Tibial nerve (tissue), 4 donors: ENCODE measurements around the gene MFN1. TPM values are rescaled to one million over a fixed set of nuclear protein-coding genes. Genes with fewer than 3 reads are reported as not detected.
A peak's percentile ranks its signal among the peaks of the same experiment; 100 is the strongest.

ENCODE experiments used
- DNase-seq, 2 donors: peaks; one replicate each; pipeline ENCODE4 v3.0.0-alpha.2; 2019; ENCODE audit warnings: low spot score in 2 of 2
- H3K27ac ChIP-seq, 4 donors: fragments of 200-600 bp; sonication (generic) in 3 of 4; one replicate each; pipeline ENCODE4 v1.5.1; 2017 to 2019; ENCODE audit warnings: mild to moderate bottlenecking in 1 of 4
- H3K27me3 ChIP-seq, 2 donors: fragments of 200-600 bp; sonication (generic) in 1 of 2; one replicate each; pipeline versions ENCODE4 v1.5.1 to v1.6.0; 2017 to 2019
- H3K36me3 ChIP-seq, 3 donors: fragments of 200-600 bp; sonication (generic); one replicate each; pipeline ENCODE4 v1.5.1; 2018 to 2019
- H3K4me1 ChIP-seq, 4 donors: fragments of 200-600 bp; sonication (generic) in 3 of 4; one replicate each; pipeline ENCODE4 v1.5.1; 2017 to 2019
- H3K4me3 ChIP-seq, 4 donors: fragments of 200-600 bp; sonication (generic) in 3 of 4; one replicate each; pipeline ENCODE4 v1.5.1; 2017 to 2019; ENCODE audit warnings: mild to moderate bottlenecking in 1 of 4, moderate library complexity in 1 of 4
- H3K9me3 ChIP-seq, 4 donors: fragments of 200-600 bp; sonication (generic) in 3 of 4; one replicate each; pipeline ENCODE4 v1.5.1; 2017 to 2019
- EP300 ChIP-seq, 2 donors: sonication (generic); formaldehyde crosslinking; IDR thresholded peaks; one replicate each; pipeline ENCODE4 v1.6.1; 2017; ENCODE audit warnings: antibody characterized with exemption in 2 of 2, mild to moderate bottlenecking in 1 of 2
- POLR2A ChIP-seq, 2 donors: fragments of 450-650 bp; IDR thresholded peaks; one replicate each; pipeline ENCODE4 v1.6.1; 2017; ENCODE audit warnings: antibody characterized with exemption in 2 of 2, mild to moderate bottlenecking in 2 of 2, moderate library complexity in 2 of 2
- WGBS, 2 donors: methylation state at CpG; one replicate each; pipeline ENCODE4 v1.1.5; 2018; 5-methylcytosine and 5-hydroxymethylcytosine counted together
- total RNA-seq, 4 donors: library from RNA; depleted of rRNA; stranded (reverse); fragments of >200 nt; gene quantifications; one replicate each; pipeline ENCODE4 v1.1.0, GENCODE V29; 2016
- TF ChIP-seq, protein P1 (sequence below), 5 experiments: fragments of 200-600 bp in 3 of 5; fragments of 450-650 bp in 2 of 5; sonication (generic) in 3 of 5; IDR thresholded peaks; one replicate each; pipeline ENCODE4 v1.5.1; 2016 to 2019; ENCODE audit warnings: antibody characterized with exemption in 5 of 5, mild to moderate bottlenecking in 3 of 5, moderate library complexity in 2 of 5

The MFN1 gene
- total RNA-seq, 4 donors from 2014 or later, result 20.0 to 41.7 (median 39.2) TPM

- 35 to 90% methylated on average over 1 of the region's 1 CpG for WGBS, 2 donors
- DNase-seq, result no peak
- no peak overlapping the region for H3K27ac ChIP-seq
- TF ChIP-seq, protein P1, sequence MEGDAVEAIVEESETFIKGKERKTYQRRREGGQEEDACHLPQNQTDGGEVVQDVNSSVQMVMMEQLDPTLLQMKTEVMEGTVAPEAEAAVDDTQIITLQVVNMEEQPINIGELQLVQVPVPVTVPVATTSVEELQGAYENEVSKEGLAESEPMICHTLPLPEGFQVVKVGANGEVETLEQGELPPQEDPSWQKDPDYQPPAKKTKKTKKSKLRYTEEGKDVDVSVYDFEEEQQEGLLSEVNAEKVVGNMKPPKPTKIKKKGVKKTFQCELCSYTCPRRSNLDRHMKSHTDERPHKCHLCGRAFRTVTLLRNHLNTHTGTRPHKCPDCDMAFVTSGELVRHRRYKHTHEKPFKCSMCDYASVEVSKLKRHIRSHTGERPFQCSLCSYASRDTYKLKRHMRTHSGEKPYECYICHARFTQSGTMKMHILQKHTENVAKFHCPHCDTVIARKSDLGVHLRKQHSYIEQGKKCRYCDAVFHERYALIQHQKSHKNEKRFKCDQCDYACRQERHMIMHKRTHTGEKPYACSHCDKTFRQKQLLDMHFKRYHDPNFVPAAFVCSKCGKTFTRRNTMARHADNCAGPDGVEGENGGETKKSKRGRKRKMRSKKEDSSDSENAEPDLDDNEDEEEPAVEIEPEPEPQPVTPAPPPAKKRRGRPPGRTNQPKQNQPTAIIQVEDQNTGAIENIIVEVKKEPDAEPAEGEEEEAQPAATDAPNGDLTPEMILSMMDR (IDR thresholded peaks at IDR 0.05), result no peak
- TF ChIP-seq POLR2A (IDR thresholded peaks at IDR 0.05) (no peak), EP300 (IDR thresholded peaks at IDR 0.05) (no peak)
- H3K4me1 ChIP-seq, result no peaks in the 10 kb centered on the region
- no peaks in the 10 kb centered on the region for H3K27me3 ChIP-seq
- peaks cover 0 to 69% (median 10%) of the 10 kb centered on the region in 3 donors for H3K36me3 ChIP-seq
- H3K9me3 ChIP-seq, result no peaks in the 10 kb centered on the region
- H3K4me3 ChIP-seq, result no peak overlapping the region
Measured at GRCh38 chr3:179336345-179336929, 11.1 kb upstream of the MFN1 start.

DNA sequence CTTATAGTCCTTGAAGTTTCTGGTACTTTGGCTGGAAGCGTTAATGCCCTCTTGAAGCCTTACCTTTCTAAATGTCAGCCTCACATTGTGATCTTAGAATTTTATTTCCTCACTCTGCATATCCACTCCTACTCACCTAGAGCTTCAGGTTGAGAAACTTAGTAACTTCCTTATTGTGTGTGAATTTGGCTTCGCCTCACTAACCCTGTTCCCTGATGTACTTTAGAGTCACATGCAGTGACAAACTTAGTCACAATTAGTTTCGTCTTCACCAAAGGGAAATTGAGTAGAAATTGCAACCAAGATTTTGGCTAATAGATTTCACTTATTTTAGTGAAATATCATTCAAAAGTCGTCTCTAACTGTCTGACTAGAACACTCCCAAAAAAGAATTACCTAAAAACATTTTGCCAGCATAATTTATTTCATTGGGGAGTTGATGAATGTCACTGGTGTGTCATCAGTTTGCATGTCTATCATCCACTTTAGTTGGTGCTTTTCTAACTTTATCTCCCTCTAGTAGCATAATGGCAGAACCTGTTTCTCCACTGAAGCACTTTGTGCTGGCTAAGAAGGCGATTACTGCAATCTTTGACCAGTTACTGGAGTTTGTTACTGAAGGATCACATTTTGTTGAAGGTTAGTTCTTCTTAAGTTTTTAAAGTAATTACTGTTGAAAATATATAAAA is 960 bp downstream of the MFN1 start:
- H3K36me3 ChIP-seq, result peaks cover 0 to 34% (median 12%) of the 10 kb centered on the region in 3 donors
- peaks cover 0 to 29% (median 7%) of the 10 kb centered on the region in 4 donors for H3K4me1 ChIP-seq
- WGBS, 2 donors, result 34% methylated on average over 5 of the region's 5 CpGs
- peak overlapping the region; percentile 87 to 92 (median 88) for H3K27ac ChIP-seq
- no peak for DNase-seq
- no peaks in the 10 kb centered on the region for H3K9me3 ChIP-seq
- no peak for TF ChIP-seq POLR2A (IDR thresholded peaks at IDR 0.05)
- no peak for TF ChIP-seq EP300 (IDR thresholded peaks at IDR 0.05)
- TF ChIP-seq, protein P1 (IDR thresholded peaks at IDR 0.05), result no peak
- peak overlapping the region; percentile 66 to 98 (median 90) for H3K4me3 ChIP-seq
- no peaks in the 10 kb centered on the region for H3K27me3 ChIP-seq

DNA sequence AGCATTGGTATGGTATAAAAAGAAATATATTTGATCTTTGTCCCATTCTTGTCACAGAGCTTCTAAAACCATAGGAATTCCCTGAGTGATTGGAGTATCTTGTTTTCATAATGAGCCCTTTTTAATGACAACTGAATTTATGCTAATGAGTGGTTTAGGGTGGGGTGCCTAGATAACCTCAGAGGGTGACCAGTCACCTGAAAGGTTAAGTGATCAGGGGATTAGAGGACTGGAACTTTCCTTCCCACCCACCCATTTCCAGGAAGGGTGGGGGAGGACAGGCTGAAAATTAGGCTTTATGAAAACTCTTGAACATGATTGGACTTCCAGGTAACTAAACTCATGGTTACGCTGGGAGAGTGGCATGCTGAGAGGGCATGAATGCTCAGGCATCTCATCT is 8.5 kb downstream of the MFN1 start:
- H3K4me1 ChIP-seq, result no peaks in the 10 kb centered on the region
- H3K9me3 ChIP-seq, result no peaks in the 10 kb centered on the region
- TF ChIP-seq POLR2A (IDR thresholded peaks at IDR 0.05) (no peak), EP300 (IDR thresholded peaks at IDR 0.05) (no peak)
- TF ChIP-seq, protein P1 (IDR thresholded peaks at IDR 0.05), result no peak
- 100% methylated on average over 1 of the region's 1 CpG for WGBS, 2 donors
- H3K27ac ChIP-seq, result no peak overlapping the region
- no peaks in the 10 kb centered on the region for H3K27me3 ChIP-seq
- no peak for DNase-seq
- peaks cover 0 to 99% (median 18%) of the 10 kb centered on the region in 3 donors for H3K36me3 ChIP-seq
- no peak overlapping the region for H3K4me3 ChIP-seq

GRCh38 chr3:179363332-179363731 is 15.8 kb downstream of the MFN1 start:
- H3K9me3 ChIP-seq, result no peaks in the 10 kb centered on the region
- H3K4me3 ChIP-seq, result no peak overlapping the region
- no peak for DNase-seq
- no peaks in the 10 kb centered on the region for H3K27me3 ChIP-seq
- TF ChIP-seq POLR2A (IDR thresholded peaks at IDR 0.05), result no peak
- TF ChIP-seq, protein P1 (IDR thresholded peaks at IDR 0.05), result no peak
- no peak for TF ChIP-seq EP300 (IDR thresholded peaks at IDR 0.05)
- no peaks in the 10 kb centered on the region for H3K4me1 ChIP-seq
- H3K36me3 ChIP-seq, result peaks cover 0 to 99% (median 5%) of the 10 kb centered on the region in 3 donors
- 93 to 96% methylated on average over 5 of the region's 5 CpGs for WGBS, 2 donors
- no peak overlapping the region for H3K27ac ChIP-seq

- H3K4me1 ChIP-seq, result no peaks in the 10 kb centered on the region
- no peaks in the 10 kb centered on the region for H3K27me3 ChIP-seq
- peaks cover 0 to 69% (median 5%) of the 10 kb centered on the region in 3 donors for H3K36me3 ChIP-seq
- 86 to 87% methylated on average over 1 of the region's 1 CpG for WGBS, 2 donors
- H3K4me3 ChIP-seq, result no peak overlapping the region
- DNase-seq, result no peak
- TF ChIP-seq EP300 (IDR thresholded peaks at IDR 0.05) (no peak), POLR2A (IDR thresholded peaks at IDR 0.05) (no peak)
- TF ChIP-seq, protein P1 (IDR thresholded peaks at IDR 0.05), result no peak
- H3K9me3 ChIP-seq, result no peaks in the 10 kb centered on the region
- no peak overlapping the region for H3K27ac ChIP-seq
Measured at GRCh38 chr3:179369621-179370020, 22.1 kb downstream of the MFN1 start.
